Esophagus (tissue), 2 donors: ENCODE measurements around the gene MAPRE2. TPM values are rescaled to one million over a fixed set of nuclear protein-coding genes. Genes with fewer than 3 reads are reported as not detected.

Experiments used
- H3K27ac ChIP-seq, 2 donors: one replicate each; pipeline ENCODE4 v1.5.1; 2013; ENCODE audit warnings: low read depth in 2 of 2, mild to moderate bottlenecking in 2 of 2, inconsistent platforms in 1 of 2, low read length in 1 of 2, moderate library complexity in 1 of 2
- H3K27me3 ChIP-seq, 2 donors: one replicate each; pipeline ENCODE4 v1.6.1; 2013; ENCODE audit warnings: low read length in 2 of 2, control low read depth in 1 of 2, mild to moderate bottlenecking in 1 of 2; ENCODE audit not compliant: insufficient read depth in 2 of 2, control insufficient read depth in 1 of 2
- H3K36me3 ChIP-seq, 2 donors: one replicate each; pipeline ENCODE4 v1.6.1; 2013; ENCODE audit warnings: low read length in 1 of 2; ENCODE audit not compliant: control insufficient read depth in 2 of 2, insufficient read depth in 2 of 2
- H3K4me1 ChIP-seq, 2 donors: one replicate each; pipeline ENCODE4 v1.6.1; 2013; ENCODE audit warnings: low read length in 1 of 2; ENCODE audit not compliant: control insufficient read depth in 2 of 2, insufficient read depth in 2 of 2
- H3K4me3 ChIP-seq, 2 donors: one replicate each; pipeline ENCODE4 v1.5.1; 2013; ENCODE audit warnings: low read length in 2 of 2, mild to moderate bottlenecking in 2 of 2, low read depth in 1 of 2, moderate library complexity in 1 of 2
- H3K9me3 ChIP-seq, 2 donors: one replicate each; pipeline ENCODE4 v1.6.1; 2013; ENCODE audit warnings: mild to moderate bottlenecking in 2 of 2, low read depth in 1 of 2, low read length in 1 of 2, moderate library complexity in 1 of 2; ENCODE audit not compliant: control insufficient read depth in 2 of 2, insufficient read depth in 1 of 2
- WGBS, 2 donors: extraction: QIAGEN DNeasy Blood & Tissue Kit; methylation state at CpG; one replicate each; pipeline ENCODE4 v1.1.7; 2013; 5-methylcytosine and 5-hydroxymethylcytosine counted together
- polyA plus RNA-seq, 2 donors: library from polyadenylated mRNA; stranded (reverse); fragments of 200-250 nt; gene quantifications; one replicate each; pipeline ENCODE4 v1.2.3, GENCODE V29; 2013
- donor health status: healthy with polysubstance abuse.
- donor health status: Bipolar disorder and iron deficiency.

Gene MAPRE2
- polyA plus RNA-seq, 2 donors = 2.4 to 3.5 TPM

DNA sequence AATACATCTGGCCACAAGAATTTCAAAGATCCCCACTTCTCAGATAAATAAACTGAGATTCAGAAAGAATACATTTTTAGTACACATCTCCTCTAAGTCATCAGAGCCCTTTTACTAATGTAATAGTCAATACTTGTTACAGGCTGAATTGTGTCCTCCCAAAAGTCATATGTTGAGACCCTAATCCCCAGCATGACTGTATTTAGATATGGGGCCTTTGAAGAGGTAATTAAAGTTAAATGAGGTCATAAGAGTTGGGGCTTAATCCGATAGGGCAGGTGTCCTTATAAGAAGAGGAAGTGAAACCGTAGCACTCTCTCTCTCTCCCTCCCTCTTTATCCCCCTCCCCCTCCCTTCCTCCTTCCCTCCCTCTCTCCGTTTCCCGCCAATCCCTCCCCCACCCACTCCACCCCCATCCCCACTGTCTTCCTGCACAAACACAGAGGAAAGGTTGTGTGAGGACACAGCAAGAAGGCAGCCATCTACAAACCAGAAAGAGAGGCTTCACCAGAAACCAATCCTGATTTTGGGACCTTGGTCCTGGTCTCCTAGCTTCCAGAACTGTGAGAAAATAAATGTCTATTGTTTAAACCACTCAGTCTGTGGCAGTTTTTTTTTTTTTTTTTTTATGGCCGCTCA, 133.0 kb downstream of the MAPRE2 start:
- 26 to 29% methylated on average over 5 of the region's 5 CpGs for WGBS, 2 donors
- H3K36me3 ChIP-seq = no peaks in the 10 kb centered on the region
- H3K4me3 ChIP-seq = no peak overlapping the region
- peaks cover 0 to 3% of the 10 kb centered on the region in 2 donors for H3K4me1 ChIP-seq
- no peak overlapping the region for H3K27ac ChIP-seq
- H3K27me3 ChIP-seq = no peaks in the 10 kb centered on the region
- no peaks in the 10 kb centered on the region for H3K9me3 ChIP-seq

GRCh38 chr18:35174745-35175144, 133.5 kb downstream of the MAPRE2 start:
- Histone ChIP-seq H3K4me3 (no peak overlapping the region), H3K27ac (no peak overlapping the region), H3K27me3 (no peaks in the 10 kb centered on the region), H3K36me3 (no peaks in the 10 kb centered on the region), H3K9me3 (peaks cover 0 to 3% of the 10 kb centered on the region in 2 donors), H3K4me1 (peaks cover 0 to 3% of the 10 kb centered on the region in 2 donors)
- WGBS, 2 donors = 89 to 94% methylated on average over 2 of the region's 2 CpGs

DNA sequence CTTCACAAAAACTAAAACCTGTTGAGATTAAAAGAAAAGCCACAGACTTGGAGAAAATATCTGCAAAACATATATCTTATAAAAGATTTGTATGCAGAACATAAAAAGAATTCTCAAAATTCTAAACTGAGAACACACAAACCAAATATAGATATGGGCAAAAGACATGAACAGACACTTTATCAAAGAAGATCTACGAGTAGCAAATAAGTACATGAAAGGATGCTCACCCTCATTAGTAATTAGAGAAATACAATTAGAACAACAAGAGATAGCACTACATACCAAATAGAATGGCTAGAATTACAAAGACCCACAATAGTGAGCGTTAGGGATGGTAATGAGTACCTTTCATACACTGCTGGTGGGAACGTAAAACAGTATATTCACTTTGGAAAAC, 135.7 kb downstream of the MAPRE2 start:
- peaks cover 2 to 3% of the 10 kb centered on the region in 2 donors for H3K9me3 ChIP-seq
- WGBS, 2 donors = 93 to 95% methylated on average over 3 of the region's 3 CpGs
- H3K4me1 ChIP-seq = peaks cover 0 to 3% of the 10 kb centered on the region in 2 donors
- no peaks in the 10 kb centered on the region for H3K27me3 ChIP-seq
- H3K27ac ChIP-seq = no peak overlapping the region
- H3K4me3 ChIP-seq = no peak overlapping the region
- no peaks in the 10 kb centered on the region for H3K36me3 ChIP-seq

- WGBS, 2 donors = 79 to 86% methylated on average over 3 of the region's 3 CpGs
- peaks cover 0 to 3% of the 10 kb centered on the region in 2 donors for H3K4me1 ChIP-seq
These were observed 137.0 kb downstream of the MAPRE2 start for GRCh38 chr18:35178260-35178659.

DNA sequence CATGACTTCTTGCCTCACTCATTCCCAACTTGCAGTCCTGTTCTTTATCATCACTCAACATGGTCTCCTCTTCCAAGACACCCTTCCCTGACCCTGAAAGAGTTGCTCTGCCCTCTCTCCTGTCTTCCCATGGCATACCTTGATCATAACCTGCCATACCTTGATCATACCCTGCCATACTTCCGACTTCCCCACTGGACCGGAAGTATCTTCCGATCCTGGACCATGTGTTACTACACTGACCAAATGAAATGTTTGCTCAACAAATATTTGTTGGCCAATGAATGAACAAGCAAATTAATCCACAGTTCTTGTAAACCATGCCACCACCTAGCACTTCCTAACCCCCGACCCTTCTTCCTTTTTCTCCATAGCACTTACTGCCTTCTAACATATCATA, 138.7 kb downstream of the MAPRE2 start:
- H3K27ac ChIP-seq = no peak overlapping the region
- H3K27me3 ChIP-seq = no peaks in the 10 kb centered on the region
- peaks cover 0 to 3% of the 10 kb centered on the region in 2 donors for H3K4me1 ChIP-seq
- no peaks in the 10 kb centered on the region for H3K36me3 ChIP-seq
- 84 to 93% methylated on average over 4 of the region's 4 CpGs for WGBS, 2 donors
- no peak overlapping the region for H3K4me3 ChIP-seq
- peaks cover 2 to 3% of the 10 kb centered on the region in 2 donors for H3K9me3 ChIP-seq

More at GRCh38 chr18:35178260-35178659, 137.0 kb downstream of the MAPRE2 start:
- H3K27ac ChIP-seq = no peak overlapping the region
- peaks cover 2 to 3% of the 10 kb centered on the region in 2 donors for H3K9me3 ChIP-seq
- H3K36me3 ChIP-seq = no peaks in the 10 kb centered on the region
- H3K27me3 ChIP-seq = no peaks in the 10 kb centered on the region
- no peak overlapping the region for H3K4me3 ChIP-seq

- Histone ChIP-seq H3K27me3 (no peaks in the 10 kb centered on the region), H3K4me1 (peaks cover 0 to 3% of the 10 kb centered on the region in 2 donors), H3K27ac (no peak overlapping the region), H3K36me3 (no peaks in the 10 kb centered on the region), H3K9me3 (peaks cover 2 to 3% of the 10 kb centered on the region in 2 donors), H3K4me3 (no peak overlapping the region)
- 51 to 69% methylated on average over 1 of the region's 1 CpG for WGBS, 2 donors
These were observed 139.2 kb downstream of the MAPRE2 start for GRCh38 chr18:35180455-35180854.

GRCh38 chr18:35182151-35182550, 140.9 kb downstream of the MAPRE2 start:
- Histone ChIP-seq H3K4me1 (peaks cover 0 to 3% of the 10 kb centered on the region in 2 donors), H3K27me3 (no peaks in the 10 kb centered on the region)
- 91% methylated on average over 6 of the region's 6 CpGs for WGBS, 2 donors

GRCh38 chr18:35183886-35184285, 142.7 kb downstream of the MAPRE2 start:
- 78 to 81% methylated on average over 5 of the region's 5 CpGs for WGBS, 2 donors

More at GRCh38 chr18:35182151-35182550, 140.9 kb downstream of the MAPRE2 start:
- Histone ChIP-seq H3K4me3 (no peak overlapping the region), H3K27ac (no peak overlapping the region), H3K9me3 (peaks cover 2 to 3% of the 10 kb centered on the region in 2 donors), H3K36me3 (no peaks in the 10 kb centered on the region)

GRCh38 chr18:35185771-35186170, 144.6 kb downstream of the MAPRE2 start:
- H3K9me3 ChIP-seq = no peaks in the 10 kb centered on the region
- 64 to 86% methylated on average over 2 of the region's 2 CpGs for WGBS, 2 donors
- no peak overlapping the region for H3K27ac ChIP-seq
- no peaks in the 10 kb centered on the region for H3K27me3 ChIP-seq
- H3K4me3 ChIP-seq = no peak overlapping the region
- no peaks in the 10 kb centered on the region for H3K4me1 ChIP-seq
- no peaks in the 10 kb centered on the region for H3K36me3 ChIP-seq

More at GRCh38 chr18:35183886-35184285, 142.7 kb downstream of the MAPRE2 start:
- Histone ChIP-seq H3K36me3 (no peaks in the 10 kb centered on the region), H3K4me1 (no peaks in the 10 kb centered on the region), H3K9me3 (peaks cover 2 to 3% of the 10 kb centered on the region in 2 donors), H3K4me3 (no peak overlapping the region), H3K27ac (no peak overlapping the region), H3K27me3 (no peaks in the 10 kb centered on the region)
